ENCODE results near the gene PGM2L1.
"Not testable (repeated sequence)": the region's sequence is repeated elsewhere in the genome, so short reads cannot be mapped to it uniquely, and the experiment has no call there.

Gene PGM2L1

DNA sequence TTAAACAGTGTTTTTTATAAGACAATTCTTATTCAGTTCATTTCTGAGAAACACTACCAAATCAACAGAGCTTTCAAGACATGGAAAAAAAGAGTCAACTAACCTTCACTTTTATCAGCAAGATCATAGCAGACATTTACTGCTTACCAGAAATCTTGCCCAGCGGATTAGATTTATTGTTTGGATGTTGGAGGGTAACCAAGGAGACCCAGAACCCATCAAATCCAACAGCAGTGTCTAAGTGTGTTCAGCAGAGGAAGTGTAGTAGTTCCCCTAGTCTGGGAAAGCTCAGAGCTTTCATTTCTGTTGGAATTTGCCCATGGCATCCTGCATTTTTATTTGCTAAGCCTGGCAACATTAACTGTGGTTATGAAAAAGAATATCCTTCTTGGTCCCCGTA, 2.4 kb upstream of the PGM2L1 start:
- no peak for DNase-seq (ENCODE audit: low spot score)

DNA sequence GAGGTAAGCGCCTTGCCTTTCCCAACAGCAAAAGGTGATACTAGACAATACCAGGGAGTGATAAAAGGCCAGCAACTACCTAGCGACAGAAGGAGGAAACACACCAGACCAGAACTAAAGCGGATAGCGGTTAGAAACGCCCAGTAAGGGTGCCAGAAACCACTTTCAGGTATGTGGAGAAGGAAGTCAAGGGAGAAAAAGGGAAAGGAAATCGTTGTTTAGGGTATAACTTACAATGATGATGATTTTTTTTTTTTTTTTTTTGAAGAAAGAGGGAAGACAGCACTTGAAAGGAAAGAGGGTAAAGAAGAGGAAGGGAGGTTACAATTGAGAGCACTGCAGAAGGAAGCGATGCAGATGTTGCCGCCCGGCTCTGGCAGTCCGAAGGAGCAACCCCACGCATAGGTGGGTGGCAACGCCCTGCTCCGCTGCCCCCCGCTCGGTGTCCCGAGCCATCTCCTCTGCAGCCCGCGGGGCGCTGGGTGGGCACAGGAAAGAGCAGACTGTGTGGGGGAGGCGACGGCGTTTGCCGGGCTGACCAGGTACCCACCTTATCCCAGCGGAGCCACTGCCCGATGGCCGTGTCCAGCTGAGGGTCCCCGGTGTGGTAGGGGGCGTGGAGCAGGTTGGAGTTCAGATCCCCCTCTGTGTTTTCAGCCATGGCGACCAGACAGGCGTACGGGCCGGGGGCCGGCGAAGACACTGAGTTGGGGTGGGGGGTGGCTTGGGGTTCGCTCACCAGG, 561 bp downstream of the PGM2L1 start:
- DNase-seq (ENCODE audit: low spot score) = no peak

DNA sequence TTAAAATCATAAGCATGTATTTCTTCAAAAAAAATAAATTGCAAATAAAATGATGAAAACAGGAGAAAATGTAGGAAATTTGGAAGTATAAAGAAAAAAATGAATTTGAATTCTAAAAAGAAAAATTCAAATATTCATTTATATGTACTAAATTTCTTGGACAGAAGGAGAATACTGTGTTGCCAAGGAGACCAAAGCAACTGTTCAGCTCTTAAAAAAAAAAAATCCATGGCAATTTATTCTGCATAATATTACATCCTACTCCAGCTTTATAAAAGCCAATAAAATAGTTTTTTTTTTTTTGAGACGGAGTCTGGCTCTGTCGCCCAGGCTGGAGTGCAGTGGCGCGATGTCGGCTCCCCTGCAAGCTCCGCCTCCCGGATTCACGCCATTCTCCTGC, 6.0 kb downstream of the PGM2L1 start:
- no peak for DNase-seq (ENCODE audit: low spot score)

DNA sequence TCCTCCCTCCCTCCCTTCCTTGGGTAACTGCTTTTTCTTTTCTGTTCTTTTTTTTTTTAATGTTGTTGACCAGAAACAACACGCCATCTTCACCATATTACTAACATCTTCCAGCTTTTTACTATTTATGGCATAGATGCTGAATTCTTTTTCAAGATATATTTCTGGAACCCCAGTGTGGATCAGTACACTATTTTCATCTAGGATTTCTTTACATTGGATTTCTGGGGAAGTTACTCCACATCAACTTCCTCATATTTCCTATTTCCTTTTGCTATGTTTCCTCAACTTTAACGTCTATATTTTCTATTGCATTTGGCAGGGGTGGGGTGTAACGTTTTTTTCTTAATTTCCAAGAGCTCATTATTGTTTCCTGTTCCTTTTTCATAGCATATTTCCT, 7.0 kb downstream of the PGM2L1 start:
- no peak for DNase-seq (ENCODE audit: low spot score)

DNA sequence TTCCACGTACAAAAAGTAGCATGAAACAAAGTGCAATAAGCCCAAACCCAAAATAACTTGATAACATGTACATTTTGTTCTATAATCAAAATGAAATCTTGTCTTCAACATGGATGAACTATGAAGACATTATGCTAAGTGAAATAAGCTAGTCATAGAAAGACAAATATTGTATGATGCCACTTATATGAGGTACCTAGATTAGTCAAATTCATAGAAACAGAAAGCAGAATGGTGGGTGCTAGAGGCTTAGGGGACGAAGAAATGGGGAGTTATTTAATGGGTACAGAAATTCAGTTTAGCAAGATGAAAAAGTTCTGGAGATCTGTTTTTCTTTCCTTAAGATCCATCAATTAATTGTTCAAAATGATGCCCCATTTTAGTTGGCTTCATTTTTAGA, 7.5 kb downstream of the PGM2L1 start:
- no peak for DNase-seq (ENCODE audit: low spot score)

DNA sequence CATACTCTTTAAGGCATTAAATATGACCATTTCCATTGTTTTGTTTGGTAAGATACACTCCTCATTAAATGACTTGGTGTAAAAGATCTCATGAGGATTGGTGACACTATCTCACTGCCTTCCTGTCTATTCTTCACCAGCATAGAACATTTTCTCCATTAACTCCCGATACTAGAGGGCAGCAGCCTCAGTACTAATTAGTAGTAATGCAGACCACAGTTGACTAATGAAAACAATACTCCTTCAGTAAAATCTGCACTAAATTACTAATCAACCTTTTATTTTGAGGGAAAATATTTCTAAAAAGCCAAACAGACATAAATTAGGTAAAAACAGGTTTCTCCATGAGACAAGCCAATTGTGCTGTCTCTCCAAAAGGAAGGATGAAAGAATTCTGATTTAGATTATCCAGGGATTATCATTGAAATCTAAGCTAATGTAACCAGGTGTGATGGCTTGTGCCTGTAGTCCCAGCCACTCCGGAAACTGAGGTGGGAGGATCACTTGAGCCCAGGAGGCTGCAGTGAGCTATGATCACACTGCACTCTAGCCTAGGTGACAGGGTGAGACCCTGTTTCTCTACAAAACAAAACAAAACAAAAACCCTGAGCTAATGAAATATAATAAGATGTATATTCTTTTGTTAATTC, 9.4 kb downstream of the PGM2L1 start:
- no peak for DNase-seq (ENCODE audit: low spot score)

DNA sequence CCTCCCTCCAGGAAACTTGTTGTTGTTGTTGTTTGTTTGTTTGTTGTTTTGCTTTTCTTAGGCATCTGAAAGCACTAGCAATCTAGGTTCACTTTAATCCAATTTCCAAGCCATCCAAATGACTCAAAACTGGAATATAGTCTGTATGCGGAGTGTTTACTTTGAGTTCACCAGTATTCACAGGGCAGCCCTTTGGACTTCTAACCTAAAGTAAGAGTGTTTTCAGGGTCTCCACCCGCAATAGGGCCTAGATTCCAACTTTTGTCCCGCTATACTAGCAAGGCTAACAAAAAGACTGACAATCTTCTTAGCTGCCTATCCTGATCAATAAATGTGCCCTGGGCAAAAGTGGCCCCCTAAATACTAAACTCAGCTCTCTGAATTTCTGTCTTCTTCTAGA, 13.6 kb downstream of the PGM2L1 start:
- no peak for DNase-seq (ENCODE audit: low spot score)

DNA sequence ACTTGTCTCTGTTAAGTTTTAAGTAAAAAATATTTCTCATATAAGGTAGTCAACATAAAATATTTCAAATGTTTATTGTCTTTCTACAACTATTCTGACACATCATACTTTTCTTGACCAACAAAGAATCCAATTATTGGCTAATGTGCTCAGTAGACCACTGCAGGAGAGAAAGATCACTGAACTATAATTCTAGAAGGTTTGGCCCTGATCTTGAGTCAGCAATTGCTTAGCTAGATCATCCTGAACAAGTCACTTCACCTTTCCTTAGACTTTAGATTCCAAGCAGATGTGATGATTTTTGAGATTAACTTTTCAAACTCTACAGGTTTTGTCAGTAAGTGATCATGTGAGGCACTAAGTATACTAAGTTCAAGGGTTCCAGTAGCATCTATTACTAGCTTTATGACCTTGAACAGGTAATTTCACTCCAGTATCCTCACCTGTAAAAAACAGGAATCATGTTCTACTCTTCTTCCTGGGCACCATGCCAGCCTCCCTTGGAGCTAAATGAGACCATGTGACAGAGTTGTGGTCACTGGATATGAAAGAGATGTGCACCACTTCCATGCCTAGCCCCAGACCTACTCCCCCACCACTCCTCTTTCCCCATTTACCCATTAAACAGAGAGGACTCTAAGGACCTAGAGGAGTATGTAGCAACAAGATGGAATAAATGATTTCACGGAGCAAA, 17.3 kb downstream of the PGM2L1 start:
- no peak for DNase-seq (ENCODE audit: low spot score)

DNA sequence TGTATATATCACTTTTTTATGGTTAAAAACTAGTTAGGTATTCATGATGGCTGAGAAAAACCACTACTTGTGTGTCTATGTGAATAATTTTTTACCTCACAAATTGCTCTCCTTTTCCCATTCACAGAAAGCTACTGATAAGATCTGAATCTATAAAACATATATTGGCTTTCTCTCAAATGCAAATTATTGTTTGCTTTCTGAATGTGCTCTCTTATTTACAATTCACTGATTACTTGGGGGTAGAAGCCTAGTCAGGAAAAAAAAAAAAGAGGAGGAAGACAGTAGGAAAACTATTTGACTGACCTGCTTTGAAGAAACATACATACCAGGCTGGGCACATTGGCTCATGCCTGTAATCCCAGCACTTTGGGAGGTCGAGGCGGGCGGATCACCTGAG, 20.5 kb downstream of the PGM2L1 start:
- no peak for DNase-seq (ENCODE audit: low spot score)

DNA sequence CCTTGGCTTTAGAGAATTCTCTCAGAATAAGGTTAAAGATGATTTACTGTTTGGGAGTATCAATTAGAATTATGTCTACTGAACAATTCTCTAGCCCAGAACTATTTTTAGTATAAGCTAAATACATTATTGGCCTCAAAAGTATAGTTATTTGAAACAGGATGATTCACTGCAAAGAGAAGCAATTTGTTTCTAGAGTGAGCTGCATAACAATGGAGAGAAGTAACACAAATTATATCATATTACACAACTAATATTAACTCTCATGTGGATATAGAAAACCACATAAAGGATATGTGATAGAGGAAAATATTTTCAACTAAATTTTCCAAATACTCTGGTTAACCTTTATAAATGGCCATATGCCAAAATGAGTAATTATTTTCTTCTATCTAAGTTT, 24.9 kb downstream of the PGM2L1 start:
- DNase-seq (ENCODE audit: low spot score) = no peak

DNA sequence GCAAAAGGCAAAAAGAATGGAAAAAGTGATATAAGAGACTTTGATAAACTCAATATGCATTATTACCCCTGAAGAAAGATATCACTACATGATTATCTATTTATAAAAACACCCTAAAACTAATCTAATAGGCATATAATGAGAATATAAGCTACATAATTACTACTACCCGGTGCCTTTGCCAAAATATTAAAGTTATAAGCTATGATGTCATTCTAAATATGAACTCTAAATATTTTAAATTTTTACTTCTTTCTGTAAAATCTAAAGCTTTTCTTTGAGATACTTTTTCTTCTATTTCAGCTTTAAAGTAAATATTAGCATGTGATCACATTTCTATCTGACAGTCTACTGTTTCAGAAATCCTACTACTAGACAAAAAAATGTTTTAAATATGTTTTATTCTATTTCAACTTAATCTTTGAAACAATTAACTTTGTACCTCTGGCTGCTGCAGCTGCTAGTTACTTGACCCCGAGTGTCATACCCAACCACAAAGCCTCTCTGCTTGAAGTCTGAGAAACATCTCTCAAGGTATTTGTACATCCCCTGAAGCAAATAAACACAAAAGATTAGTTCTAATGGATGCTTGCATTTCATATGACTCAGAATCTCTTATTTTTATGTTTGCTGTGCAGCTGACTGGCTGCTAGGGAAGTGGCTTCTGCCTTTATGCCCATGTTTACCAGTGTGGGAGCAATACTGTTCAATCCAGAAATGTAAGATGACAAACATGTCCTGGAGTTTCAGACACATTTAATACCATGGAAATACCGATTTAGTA, 26.8 kb downstream of the PGM2L1 start:
- peak; percentile 59 for DNase-seq (ENCODE audit: low spot score)

DNA sequence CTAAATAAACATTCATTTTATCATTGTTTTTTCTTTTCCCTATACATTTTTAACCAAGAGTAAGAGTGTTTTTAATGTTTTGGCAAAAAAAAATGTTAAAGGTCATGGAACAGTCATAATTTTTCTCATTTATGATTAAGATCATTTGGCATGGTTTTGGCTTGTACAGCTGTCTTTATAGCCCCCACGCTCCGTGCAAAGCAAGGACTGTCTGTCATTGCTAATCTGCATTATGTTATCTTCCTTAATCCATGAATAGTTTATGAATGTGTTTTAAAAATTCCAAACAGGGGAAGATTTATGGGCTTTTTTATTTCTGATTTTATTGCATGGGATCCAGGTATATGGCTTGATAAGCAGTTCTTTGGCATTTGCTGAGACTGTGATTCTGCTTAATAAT, 28.1 kb downstream of the PGM2L1 start:
- DNase-seq (ENCODE audit: low spot score) = no peak

DNA sequence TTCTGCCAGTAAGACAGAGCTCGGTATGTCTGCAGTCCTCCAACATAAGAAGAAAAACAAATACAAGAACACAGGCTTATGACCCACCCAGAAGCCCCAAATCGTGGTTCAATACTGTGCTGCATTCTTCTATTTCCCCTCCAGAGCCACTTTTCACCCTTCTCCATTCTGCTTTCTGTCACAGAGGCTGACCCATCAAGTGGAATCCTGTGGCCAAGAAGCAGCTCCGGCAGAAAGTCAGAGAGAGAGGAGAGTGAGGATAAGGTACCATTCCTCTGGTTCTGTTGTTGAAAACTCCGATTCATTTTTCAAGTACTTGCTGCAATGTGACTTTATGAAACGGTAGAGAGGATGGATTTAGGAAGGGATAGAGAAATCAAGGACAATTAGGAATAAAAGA, 30.4 kb downstream of the PGM2L1 start:
- no peak for DNase-seq (ENCODE audit: low spot score)

DNA sequence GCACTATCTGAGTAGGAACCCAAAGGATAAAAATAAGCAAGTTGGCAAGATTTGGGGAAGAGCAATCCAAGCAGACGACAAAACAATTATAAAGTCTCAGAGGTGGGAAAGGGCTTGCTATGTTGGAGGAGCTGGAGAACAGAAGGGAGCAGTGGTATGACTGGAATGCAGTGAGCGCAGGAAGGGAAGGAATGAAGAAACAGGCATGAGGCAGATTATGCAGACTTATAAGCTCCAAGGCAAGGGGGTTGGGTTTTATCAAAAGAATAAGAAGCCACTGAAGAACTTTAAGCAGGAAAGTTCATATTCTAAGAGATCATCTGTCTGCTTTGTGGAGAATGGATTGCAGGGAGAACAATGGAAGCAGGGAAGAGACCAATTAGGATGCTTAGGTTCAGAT, 31.7 kb downstream of the PGM2L1 start:
- peak; percentile 7 for DNase-seq (ENCODE audit: low spot score)

DNA sequence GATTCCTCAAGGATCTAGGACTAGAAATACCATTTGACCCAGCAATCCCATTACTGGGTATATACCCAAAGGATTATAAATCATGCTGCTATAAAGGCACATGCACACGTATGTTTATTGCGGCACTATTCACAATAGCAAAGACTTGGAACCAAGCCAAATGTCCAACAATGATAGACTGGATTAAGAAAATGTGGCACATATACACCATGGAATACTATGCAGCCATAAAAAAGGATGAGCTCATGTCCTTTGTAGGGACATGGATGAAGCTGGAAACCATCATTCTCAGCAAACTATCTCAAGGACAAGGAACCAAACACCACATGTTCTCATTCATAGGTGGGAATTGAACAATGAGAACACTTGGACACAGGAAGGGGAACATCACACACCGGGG, 32.4 kb downstream of the PGM2L1 start:
- not testable (repeated sequence) for DNase-seq (ENCODE audit: low spot score)

DNA sequence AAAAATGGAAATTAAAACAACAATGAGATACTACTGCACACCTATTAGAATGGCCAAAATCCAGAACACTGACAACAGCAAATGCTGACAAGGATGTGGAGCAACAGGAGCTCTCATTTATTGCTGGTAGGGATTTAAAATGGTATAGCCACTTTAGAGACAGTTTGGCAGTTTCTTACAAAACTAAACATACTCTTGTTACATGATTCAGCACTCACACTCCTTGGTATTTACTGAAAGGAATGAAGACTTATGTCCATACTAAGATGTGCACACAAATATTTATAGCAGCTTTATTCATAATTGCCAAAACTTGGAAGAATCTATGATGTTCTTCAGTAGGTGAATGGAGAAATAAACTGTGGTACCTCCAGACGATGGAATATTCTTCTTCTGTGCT, 40.8 kb downstream of the PGM2L1 start:
- no peak for DNase-seq (ENCODE audit: low spot score)

DNA sequence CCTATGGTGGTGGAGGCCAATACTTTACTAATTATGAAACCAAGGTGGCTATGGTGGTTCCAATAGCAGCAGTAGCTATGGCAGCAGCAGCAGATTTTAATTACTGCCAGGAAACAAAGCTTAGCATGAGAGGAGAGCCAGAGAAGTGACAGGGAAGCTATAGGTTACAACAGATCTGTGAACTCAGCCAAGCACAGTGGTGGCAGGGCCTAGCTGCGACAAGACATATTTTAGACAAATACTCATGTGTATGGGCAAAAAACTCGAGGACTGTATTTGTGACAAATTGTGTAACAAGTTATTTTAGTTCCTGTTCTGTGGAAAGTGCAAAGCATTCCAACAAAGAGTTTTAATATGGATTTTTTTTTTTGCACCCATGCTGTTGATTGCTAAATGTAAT, 42.6 kb downstream of the PGM2L1 start:
- DNase-seq (ENCODE audit: low spot score) = no peak

DNA sequence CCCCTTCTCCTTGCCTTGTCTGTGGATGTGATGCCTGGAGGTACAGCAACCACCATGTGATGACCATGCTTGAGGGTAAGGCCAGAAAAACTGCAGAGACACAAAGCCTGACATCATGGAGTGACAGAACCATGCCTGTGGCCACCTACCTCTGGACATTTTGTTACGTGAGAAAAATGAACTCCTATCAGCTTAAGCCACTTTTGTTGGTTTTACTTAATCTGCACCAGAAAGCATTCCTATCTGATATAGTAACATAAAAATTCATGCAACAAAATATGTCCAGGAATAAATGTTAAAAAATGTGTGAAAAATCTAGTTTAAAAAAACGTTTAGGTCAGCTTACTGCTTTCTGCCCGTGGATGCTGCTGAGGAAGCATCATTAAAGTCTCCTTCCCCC, 44.2 kb downstream of the PGM2L1 start:
- no peak for DNase-seq (ENCODE audit: low spot score)

DNA sequence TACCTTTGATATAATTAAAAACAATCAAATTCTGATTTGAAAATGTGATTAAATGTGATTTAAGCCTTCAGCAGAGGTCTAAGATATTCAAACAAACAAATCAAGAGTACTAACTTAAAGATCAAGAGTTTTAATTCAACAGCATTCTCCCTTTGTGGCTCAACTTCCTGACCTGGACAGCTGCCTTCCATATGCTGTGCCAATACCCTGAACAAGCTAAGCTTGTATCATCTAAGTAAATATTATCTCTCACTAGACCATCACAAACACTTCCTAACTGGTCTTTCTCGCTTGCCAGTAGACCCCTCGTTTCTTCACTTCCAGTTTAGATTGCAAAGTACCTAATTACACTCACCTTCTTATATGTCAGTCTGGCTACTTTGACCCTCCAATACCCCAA, 50.9 kb downstream of the PGM2L1 start:
- no peak for DNase-seq (ENCODE audit: low spot score)

DNA sequence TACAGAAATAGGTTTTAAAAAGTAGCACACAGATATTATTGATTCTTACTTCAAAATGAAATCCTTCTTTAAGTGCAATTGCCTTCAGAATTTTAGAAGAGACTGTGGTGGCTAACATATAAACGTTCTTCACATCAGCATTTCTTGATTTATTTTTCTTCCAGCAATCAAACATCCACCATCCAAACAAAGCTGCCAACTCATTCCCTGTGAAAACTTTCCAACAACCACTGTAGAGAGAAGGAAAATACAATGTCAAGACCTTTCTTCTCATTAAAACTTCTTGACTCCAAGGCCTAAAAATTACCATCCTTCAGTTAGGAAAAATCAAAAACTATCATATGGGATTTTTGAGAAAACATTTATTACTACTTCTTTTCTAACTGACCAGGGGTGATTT, 52.8 kb downstream of the PGM2L1 start:
- DNase-seq (ENCODE audit: low spot score) = no peak

DNA sequence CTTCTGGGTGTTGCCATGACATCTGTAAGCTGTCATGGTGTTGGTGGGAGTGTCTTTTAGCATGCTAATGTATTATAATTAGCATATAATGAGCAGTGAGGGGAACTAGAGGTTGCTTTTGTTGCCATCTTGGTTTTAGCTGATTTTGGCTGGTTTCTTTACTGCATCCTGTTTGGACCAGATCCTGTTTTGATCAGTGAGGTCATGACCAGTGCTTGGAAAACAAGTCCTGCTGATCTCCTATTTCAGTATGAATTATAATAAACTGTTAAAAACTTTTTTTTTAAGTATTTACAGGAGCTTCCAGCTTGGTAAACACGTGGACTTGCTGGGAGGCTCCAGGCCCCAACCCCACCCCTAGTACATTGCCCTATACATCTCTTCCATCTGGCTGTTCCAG, 56.3 kb downstream of the PGM2L1 start:
- DNase-seq (ENCODE audit: low spot score) = no peak

DNA sequence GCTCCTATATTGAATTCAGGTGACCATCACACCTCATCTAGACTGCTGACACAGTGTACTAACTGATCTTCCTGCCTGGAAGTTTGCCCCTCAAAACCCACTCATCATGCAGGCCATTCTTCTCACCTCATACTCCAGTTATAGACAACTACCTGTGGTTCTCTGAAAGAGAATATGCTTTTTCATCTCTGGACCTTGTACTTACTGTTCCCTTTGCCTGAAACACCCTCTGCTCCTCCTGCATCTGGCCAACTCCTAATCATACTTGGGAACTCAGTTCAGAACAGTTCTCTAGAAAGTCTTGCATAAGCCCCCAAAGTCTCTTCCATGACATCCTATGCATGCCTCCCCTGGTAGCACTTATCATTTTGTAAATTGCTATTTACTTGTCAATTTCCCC, 58.6 kb downstream of the PGM2L1 start:
- DNase-seq (ENCODE audit: low spot score) = no peak

DNA sequence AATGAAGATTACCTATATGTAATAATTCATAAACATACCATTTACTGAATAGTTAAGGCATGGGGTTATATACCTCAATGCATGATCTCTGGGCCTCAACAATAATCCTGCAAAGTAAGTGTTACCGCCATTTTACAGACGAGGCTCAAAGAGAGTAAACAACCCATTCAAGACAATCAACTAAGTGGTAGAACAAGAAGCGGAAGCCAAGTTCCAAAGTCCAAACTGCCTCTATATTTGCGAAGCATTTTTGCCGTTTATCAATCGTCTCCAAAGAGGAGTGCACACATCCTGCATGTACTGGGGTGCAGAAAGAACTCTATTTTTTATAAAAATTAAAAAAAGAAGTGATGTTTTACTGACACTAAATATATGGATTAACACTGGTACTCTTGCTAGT, 59.3 kb downstream of the PGM2L1 start:
- no peak for DNase-seq (ENCODE audit: low spot score)
